Stimulated activated CD4-positive, alpha-beta T cell treated with anti-CD3 and anti-CD28 coated beads, Interleukin-12 subunit alpha, Interleukin-12 subunit beta, amount 100 ng/mL, for 24 hours (primary cell): ENCODE data around the gene CARD11.

Source experiments
- DNase-seq, 2 experiments: peaks; one replicate each; pipeline ENCODE4 v3.0.0-alpha.2; 2020; ENCODE audit warnings: low read depth in 2 of 2

Gene CARD11

GRCh38 chr7:2941216-2941859, 102.3 kb downstream of the CARD11 start:
- no peak for DNase-seq

GRCh38 chr7:2940466-2940865, 103.2 kb downstream of the CARD11 start:
- no peak for DNase-seq

GRCh38 chr7:2939193-2939885, 104.3 kb downstream of the CARD11 start:
- DNase-seq: no peak

- DNase-seq: no peak
These were observed 105.0 kb downstream of the CARD11 start for GRCh38 chr7:2938514-2939192.

DNA sequence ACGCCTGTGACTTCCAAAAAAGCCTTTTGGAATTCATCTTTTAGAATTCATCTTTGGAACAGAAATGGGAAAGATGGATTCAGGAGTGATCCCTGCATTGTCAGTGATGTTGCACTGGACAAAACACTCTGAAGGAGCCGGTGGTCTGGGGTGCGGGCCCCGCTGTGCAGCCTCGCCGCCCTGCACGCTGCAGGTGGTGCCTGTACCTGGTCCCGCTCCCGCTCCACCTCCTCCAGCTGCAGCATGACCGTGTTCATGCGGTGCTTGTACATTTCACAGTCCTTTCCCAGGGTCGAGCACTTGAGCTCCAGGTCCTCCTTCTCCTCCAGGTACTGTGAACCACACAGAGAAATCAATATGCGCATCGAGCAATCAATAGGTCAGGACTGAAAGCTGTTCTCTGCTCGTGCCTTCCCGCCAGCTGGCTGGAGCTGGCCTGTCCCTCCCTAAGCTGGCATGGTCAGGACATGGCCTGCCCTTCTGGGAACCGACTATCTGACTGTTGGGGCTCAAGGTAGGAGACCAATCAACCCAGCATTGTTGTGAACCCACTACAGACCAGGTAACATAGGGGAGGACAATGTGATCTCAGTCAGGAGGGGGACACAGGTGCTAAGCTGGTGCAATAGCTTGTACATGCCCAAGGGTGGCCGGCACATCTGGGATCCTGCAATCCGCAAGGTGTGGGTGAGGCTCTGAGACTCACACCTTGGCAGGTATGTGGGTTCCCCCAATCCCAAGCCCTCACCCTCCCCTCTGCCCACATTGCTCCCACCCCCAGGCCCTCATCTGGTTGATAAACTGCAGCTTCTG, 105.8 kb downstream of the CARD11 start:
- DNase-seq: no peak

DNA sequence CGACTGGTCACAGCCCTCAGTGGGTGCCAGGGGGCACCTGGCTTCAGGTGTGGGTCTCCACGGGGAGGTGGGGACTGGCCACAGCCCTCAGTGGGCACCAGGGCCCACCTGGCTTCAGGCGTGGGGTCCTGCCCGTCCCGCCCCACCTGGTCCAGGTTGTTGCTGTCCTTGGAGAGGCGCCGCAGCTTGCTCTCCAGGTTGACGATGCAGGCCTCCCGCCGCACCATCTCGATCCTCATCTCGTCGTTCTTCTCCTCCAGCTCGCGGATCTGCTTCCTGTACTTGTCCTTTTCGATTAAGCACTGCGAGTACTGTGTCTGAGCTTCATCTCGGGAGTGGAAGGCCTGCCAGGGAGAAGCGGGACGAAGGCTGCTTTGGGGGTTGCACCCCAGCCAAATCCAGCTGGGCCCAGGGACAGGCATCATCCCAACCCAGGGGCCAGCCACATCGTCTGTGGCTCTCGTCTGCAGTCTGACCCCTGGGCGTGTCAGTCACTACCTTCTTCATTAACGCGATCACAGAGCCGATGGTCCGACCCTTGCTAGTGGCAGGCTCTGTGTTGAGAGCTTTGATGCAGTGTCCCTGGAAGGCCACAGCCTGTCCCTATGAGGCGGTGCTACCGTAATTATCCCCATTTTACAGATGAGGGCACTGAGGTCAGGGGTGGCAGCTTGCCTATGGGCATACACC, 106.6 kb downstream of the CARD11 start:
- DNase-seq: no peak

DNA sequence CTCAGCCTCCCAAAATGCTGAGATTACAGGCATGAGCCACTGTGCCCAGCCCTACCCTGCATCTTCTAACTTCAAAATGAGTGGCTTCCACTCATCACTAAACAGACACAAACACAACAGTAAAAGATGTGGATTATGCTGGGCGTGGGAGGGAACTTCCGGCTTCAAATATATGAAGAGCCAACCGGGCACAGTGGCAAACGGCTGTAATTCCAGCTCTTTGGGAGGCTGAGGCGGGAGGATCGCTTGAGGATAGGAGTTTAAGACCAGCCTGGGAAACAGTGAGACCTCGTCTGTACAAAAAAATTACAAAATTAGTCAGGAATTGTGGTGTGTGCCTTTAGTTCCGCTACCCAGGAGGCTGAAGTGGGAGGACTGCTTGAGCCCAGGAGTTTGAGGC, 107.4 kb downstream of the CARD11 start:
- no peak for DNase-seq

DNA sequence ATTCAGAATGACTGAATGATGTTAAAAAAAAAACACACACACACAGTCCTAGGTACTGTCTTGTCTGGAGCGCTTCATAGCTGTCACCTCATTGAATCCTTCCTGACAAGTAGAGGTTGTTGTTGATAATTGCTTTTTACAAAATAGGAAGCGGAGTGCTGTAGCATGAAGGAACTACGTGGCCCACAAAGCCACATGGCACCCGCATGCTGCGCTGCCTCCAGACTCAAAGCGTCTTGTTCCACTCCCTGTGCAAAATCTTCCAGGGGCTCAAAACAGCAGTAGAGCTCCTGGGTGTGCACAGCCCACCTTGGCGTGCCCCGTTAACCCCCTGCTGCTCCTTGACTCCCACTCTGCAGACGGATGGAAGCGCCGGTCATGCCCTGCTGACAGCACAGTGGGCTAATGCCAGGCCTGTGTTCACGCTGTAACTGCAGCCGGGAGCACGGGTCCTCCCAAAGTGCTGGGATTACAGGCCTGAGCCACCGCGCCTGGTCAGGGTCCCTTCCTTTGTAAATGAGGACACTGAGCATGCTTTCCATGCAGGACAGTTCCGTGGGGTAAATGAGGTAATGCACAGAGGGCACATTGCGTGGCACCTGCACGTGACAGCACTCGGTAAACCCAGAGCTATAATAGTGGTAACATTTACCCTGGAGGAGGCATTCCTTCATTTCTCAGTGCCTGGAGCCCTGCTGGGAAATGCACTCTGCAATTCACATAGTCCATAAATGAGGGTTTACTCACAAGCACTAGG, 108.5 kb downstream of the CARD11 start:
- no peak for DNase-seq

GRCh38 chr7:2934211-2934731, 109.4 kb downstream of the CARD11 start:
- no peak for DNase-seq

- no peak for DNase-seq
These were observed 111.0 kb downstream of the CARD11 start for GRCh38 chr7:2932402-2933251.

- no peak for DNase-seq
These were observed 112.6 kb downstream of the CARD11 start for GRCh38 chr7:2931034-2931415.

DNA sequence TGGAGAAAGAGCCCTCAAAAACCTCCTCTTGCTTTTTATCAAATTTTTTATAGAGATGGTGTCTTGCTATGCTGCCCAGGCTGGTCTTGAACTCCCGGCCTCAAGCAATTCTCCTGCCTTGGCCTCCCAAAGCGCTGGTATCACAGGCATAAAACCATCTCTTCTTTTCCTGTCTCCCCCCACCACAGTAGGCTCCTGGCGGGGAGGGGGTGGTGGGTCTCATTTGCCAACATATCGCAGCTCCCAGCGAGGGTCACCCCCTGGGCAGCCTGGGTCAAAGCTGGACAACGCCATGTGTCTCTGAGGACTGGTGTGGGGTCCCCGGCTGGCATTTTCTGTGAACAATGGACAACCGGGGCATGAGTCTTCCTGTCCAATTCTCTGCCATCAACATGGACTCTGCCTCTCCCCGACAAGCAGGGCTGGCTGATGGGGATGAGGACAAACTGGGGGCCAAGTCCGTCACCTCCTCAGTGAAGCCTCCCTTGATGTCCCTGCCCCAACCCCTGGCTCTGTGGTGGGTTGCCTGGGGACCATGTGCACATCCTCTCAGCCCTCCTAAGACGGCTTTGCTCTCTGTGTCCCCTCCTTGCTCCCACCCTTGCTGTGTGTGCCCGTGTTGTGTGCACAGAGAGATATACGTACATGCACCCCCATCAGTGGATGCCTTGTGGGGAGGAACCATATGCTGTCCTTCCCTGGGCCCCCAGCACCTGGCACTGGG, 113.2 kb downstream of the CARD11 start:
- DNase-seq: no peak

GRCh38 chr7:2929321-2930201, 114.1 kb downstream of the CARD11 start:
- no peak for DNase-seq

GRCh38 chr7:2928613-2929311, 114.9 kb downstream of the CARD11 start:
- no peak for DNase-seq

GRCh38 chr7:2928256-2928612, 115.4 kb downstream of the CARD11 start:
- DNase-seq: no peak

DNA sequence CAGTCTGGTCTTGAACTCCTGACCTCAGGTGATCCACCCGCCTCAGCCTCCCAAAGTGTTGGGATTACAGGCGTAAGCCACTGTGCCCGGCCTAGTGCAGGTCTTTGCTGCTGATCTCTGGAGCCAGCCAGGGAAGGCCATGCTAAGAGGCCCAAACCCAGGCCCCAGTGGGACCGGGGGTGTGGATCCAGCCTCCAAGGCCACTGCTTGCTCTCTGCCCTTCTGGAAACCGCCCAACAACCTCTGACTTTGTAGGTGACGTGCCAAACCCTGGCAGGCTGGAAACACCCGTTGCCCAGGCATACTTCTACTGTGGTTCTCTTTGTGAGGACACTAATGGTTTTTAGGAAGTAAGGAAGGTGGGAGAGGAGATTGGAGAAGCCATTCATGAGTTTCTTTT, 116.1 kb downstream of the CARD11 start:
- no peak for DNase-seq

DNA sequence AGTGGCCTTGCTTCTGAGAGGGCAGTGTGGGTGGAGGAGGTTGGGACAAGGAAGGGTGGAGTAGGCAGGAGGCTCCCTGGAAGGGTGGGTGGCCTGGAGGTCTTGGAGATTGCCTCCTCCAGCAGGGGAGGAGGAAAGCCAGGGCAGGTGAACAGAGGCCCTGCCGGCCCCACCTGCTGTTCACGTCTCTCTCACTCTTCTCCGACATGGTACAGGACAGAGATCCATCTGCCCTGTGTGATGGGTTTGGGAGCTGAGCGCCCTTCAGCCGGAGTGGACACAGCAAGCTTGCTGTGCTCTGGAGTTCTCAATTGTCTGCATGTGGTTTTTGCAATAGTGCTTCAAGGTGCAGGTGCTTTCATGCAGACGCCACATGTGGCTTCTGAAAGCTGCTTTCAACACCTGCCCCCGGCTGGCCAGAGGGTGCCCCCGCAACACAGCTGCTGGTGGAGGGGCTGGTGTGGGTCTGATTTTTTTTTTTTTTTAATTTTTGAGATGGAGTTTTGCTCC, 116.7 kb downstream of the CARD11 start:
- no peak for DNase-seq
